Panc1 (cell line): Measurements from ENCODE around the gene SRC. TPM values are rescaled to one million over a fixed set of nuclear protein-coding genes. Genes with fewer than 3 reads are reported as not detected.

Experiments used
- ATAC-seq: fragments of 200-7000 bp; cut with Tn5 transposase; 2 replicates; pipeline ENCODE4 v1.9.1; 2020; ENCODE audit warnings: mild to moderate bottlenecking, moderate library complexity
- BruUV-seq: library from RNA; stranded (reverse); fragments of 400-500 nt; replicated peaks from 2 replicates; lab custom pipeline; 2021; lab: Mats Ljungman, UMichigan
- CTCF ChIA-PET: fragments of 300-600 bp; sonication (Branson Sonifier 250); formaldehyde crosslinking; loops from one replicate; lab custom pipeline; 2022; ENCODE audit warnings: antibody characterized with exemption; lab: Charles Lee
- POLR2A ChIA-PET: fragments of 300-600 bp; sonication (Branson Sonifier 250); formaldehyde crosslinking; loops from one replicate; lab custom pipeline; 2022; ENCODE audit warnings: antibody characterized with exemption; lab: Charles Lee
- DNase-seq: peaks from one replicate; pipeline ENCODE4 v3.0.0-alpha.2; 2010; ENCODE audit warnings: low read depth, low spot score
- H3K27ac ChIP-seq: 2 replicates; pipeline ENCODE4 v1.5.1; 2011; ENCODE audit warnings: mild to moderate bottlenecking, low read length, inconsistent platforms
- H3K27me3 ChIP-seq: fragments of 200-500 bp; sonication (Bioruptor generic); 2 replicates; pipeline ENCODE4 v1.6.0; 2014; ENCODE audit warnings: low read length, inconsistent platforms; ENCODE audit not compliant: control insufficient read depth, insufficient read depth
- H3K36me3 ChIP-seq: fragments of 200-500 bp; sonication (Bioruptor generic); 2 replicates; pipeline ENCODE4 v1.5.1; 2014; ENCODE audit warnings: inconsistent platforms, mild to moderate bottlenecking, low read length, moderate library complexity; ENCODE audit not compliant: control insufficient read depth, insufficient read depth
- H3K4me1 ChIP-seq: 2 replicates; pipeline ENCODE4 v1.5.1; 2011; ENCODE audit warnings: inconsistent platforms, mild to moderate bottlenecking, low read length, moderate library complexity; ENCODE audit not compliant: control insufficient read depth, insufficient read depth
- H3K4me3 ChIP-seq, 2 experiments: 2 replicates each; pipeline ENCODE4 v1.5.1; 2011 to 2012; ENCODE audit warnings: low read depth in 2 of 2, low read length in 2 of 2, mild to moderate bottlenecking in 2 of 2, inconsistent platforms in 1 of 2, moderate library complexity in 1 of 2
- H3K9me3 ChIP-seq: fragments of 200-500 bp; sonication (Bioruptor generic); 2 replicates; pipeline ENCODE4 v1.5.1; 2014; ENCODE audit warnings: low read depth, mild to moderate bottlenecking, inconsistent platforms, low read length, moderate library complexity; ENCODE audit not compliant: control insufficient read depth, insufficient read depth
- POLR2AphosphoS5 ChIP-seq: IDR thresholded peaks from 2 replicates; pipeline ENCODE4 v1.6.1; 2012; ENCODE audit warnings: mild to moderate bottlenecking, low read depth, low read length, moderate library complexity
- SIN3A ChIP-seq: IDR thresholded peaks from 2 replicates; pipeline ENCODE4 v1.6.1; 2012; ENCODE audit warnings: low read depth, mild to moderate bottlenecking, low read length, moderate library complexity, borderline replicate concordance; ENCODE audit not compliant: insufficient read depth
- TCF7L2 ChIP-seq: IDR thresholded peaks from 2 replicates; pipeline ENCODE4 v1.6.1; 2011; ENCODE audit warnings: mild to moderate bottlenecking, low read depth, low read length, inconsistent platforms
- in situ Hi-C: cut with HindIII; loops from 2 replicates; pipeline ENCODE4 v1.10.0; 2016; ENCODE audit warnings: low sequenced_read_pairs, low pct_unique_long_range_greater_than_20kb
- intact Hi-C: fragments of 100-400 bp; cut with micrococcal nuclease; formaldehyde crosslinking; loops from one replicate; pipeline ENCODE4 v1.10.0; 2022; ENCODE audit not compliant: unreplicated experiment
- total RNA-seq: library from RNA; stranded (reverse); gene quantifications from one replicate; pipeline ENCODE4 v1.2.1, GENCODE V29; 2021; ENCODE audit not compliant: unreplicated experiment
- TF ChIP-seq, protein P1 (sequence below), 2 experiments: IDR thresholded peaks; 2 replicates each; pipeline ENCODE4 v1.6.1; 2011 to 2012; ENCODE audit warnings: low read depth in 2 of 2, control low read depth in 1 of 2, low read length in 1 of 2, mild to moderate bottlenecking in 1 of 2, moderate library complexity in 1 of 2; ENCODE audit not compliant: insufficient read depth in 1 of 2
- TF ChIP-seq, protein P2 (sequence below): fragments of 450-650 bp; IDR thresholded peaks from 2 replicates; pipeline ENCODE4 v1.5.1; 2017; ENCODE audit warnings: mild to moderate bottlenecking

The SRC gene
- total RNA-seq, 1 experiment from 2014 or later: 24.9 TPM

DNA sequence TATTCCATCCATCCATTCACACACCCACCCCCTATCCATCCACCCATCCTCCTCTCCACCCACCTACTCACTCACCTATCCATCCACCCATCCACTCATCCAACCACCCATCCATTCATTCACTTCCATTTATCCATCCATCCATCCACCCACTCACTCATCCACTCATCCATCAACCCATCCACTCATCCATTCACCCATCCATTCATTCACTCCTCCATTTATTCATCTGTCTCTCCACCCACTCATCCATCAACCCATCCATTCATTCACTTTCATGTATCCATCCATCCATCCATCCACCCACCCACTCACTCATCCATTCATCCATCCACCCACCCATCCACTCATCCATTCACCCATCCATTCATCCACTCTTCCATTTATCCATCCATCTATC is 84.1 kb downstream of the SRC start:
- no peaks in the 10 kb centered on the region for H3K4me1 ChIP-seq
- no TSS peak for BruUV-seq
- ATAC-seq: no peak

DNA sequence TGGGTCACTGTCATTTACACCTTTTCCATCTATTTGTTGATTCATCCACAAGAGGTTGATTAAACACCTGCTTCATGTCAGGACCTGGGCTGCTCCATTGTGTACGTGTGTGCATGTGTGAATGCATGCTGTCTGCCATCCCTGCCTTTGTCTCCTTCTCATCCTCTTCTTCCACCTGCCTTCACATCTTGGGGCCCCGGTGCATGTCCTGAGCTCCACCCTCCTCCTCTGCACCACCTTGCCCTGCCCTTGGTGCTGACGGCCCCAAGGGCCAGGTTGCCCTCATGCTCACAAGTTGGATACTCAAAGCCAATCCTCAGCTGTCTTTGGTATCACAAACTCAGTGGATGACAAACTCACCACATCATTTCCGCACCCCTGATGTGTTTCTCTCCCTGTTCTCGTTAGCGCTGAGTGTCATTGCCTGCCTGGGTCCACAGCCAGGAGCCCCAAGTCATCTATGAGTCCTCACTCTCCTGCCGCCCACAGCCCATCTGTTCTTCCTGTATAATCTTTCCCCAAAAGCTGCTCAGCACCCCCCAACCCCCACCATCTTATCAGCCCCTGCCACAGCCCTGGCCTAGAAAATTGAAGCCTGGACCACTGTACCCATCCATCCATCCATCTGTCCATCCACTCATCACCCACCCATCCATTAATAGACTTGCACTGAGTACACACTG is 85.0 kb downstream of the SRC start:
- POLR2A ChIA-PET: no interaction called here

More for the DNA sequence above, 84.1 kb downstream of the SRC start:
- ChIA-PET POLR2A (no interaction called here), CTCF (no interaction called here)
- H3K36me3 ChIP-seq: no peaks in the 10 kb centered on the region
- in situ Hi-C loops: no loop called here
- intact Hi-C loops: no loop called here
- no peak overlapping the region for H3K27ac ChIP-seq
- no peak overlapping the region for H3K4me3 ChIP-seq
- no peak for DNase-seq
- TF ChIP-seq TCF7L2 (no peak), SIN3A (no peak), POLR2AphosphoS5 (no peak)
- TF ChIP-seq, protein P1, sequence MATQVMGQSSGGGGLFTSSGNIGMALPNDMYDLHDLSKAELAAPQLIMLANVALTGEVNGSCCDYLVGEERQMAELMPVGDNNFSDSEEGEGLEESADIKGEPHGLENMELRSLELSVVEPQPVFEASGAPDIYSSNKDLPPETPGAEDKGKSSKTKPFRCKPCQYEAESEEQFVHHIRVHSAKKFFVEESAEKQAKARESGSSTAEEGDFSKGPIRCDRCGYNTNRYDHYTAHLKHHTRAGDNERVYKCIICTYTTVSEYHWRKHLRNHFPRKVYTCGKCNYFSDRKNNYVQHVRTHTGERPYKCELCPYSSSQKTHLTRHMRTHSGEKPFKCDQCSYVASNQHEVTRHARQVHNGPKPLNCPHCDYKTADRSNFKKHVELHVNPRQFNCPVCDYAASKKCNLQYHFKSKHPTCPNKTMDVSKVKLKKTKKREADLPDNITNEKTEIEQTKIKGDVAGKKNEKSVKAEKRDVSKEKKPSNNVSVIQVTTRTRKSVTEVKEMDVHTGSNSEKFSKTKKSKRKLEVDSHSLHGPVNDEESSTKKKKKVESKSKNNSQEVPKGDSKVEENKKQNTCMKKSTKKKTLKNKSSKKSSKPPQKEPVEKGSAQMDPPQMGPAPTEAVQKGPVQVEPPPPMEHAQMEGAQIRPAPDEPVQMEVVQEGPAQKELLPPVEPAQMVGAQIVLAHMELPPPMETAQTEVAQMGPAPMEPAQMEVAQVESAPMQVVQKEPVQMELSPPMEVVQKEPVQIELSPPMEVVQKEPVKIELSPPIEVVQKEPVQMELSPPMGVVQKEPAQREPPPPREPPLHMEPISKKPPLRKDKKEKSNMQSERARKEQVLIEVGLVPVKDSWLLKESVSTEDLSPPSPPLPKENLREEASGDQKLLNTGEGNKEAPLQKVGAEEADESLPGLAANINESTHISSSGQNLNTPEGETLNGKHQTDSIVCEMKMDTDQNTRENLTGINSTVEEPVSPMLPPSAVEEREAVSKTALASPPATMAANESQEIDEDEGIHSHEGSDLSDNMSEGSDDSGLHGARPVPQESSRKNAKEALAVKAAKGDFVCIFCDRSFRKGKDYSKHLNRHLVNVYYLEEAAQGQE (IDR thresholded peaks at IDR 0.05; ENCODE audit: insufficient read depth in 1 of 2, low read depth in 2 of 2, low read length in 1 of 2): no peak
- TF ChIP-seq, protein P2, sequence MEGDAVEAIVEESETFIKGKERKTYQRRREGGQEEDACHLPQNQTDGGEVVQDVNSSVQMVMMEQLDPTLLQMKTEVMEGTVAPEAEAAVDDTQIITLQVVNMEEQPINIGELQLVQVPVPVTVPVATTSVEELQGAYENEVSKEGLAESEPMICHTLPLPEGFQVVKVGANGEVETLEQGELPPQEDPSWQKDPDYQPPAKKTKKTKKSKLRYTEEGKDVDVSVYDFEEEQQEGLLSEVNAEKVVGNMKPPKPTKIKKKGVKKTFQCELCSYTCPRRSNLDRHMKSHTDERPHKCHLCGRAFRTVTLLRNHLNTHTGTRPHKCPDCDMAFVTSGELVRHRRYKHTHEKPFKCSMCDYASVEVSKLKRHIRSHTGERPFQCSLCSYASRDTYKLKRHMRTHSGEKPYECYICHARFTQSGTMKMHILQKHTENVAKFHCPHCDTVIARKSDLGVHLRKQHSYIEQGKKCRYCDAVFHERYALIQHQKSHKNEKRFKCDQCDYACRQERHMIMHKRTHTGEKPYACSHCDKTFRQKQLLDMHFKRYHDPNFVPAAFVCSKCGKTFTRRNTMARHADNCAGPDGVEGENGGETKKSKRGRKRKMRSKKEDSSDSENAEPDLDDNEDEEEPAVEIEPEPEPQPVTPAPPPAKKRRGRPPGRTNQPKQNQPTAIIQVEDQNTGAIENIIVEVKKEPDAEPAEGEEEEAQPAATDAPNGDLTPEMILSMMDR: no peak
- peaks cover 13% of the 10 kb centered on the region; the same call in 1 of the 2 replicates for H3K27me3 ChIP-seq
- H3K9me3 ChIP-seq: no peaks in the 10 kb centered on the region

More for the DNA sequence above, 85.0 kb downstream of the SRC start:
- Histone ChIP-seq H3K4me1 (no peaks in the 10 kb centered on the region), H3K27me3 (peaks cover 11% of the 10 kb centered on the region; the same call in 1 of the 2 replicates), H3K36me3 (no peaks in the 10 kb centered on the region), H3K4me3 (no peak overlapping the region), H3K27ac (no peak overlapping the region), H3K9me3 (no peaks in the 10 kb centered on the region)
- in situ Hi-C loops (no loop called here), intact Hi-C loops (no loop called here)
- CTCF ChIA-PET: no interaction called here
- no TSS peak for BruUV-seq
- TF ChIP-seq, protein P1 (IDR thresholded peaks at IDR 0.05; ENCODE audit: insufficient read depth in 1 of 2, low read depth in 2 of 2, low read length in 1 of 2): 0 out of 4 replicates have a peak, but pooled peaks of 1 of the 2 experiments have one; percentile 28
- no peak for TF ChIP-seq TCF7L2
- DNase-seq (no peak), ATAC-seq (no peak)
